NCI-H524 treated with DMSO at 0.1 percent for 48 hours (cell line): ENCODE data around the gene OVCH2.
"Not testable (repeated sequence)": the region's sequence is repeated elsewhere in the genome, so short reads cannot be mapped to it uniquely, and the experiment has no call there.

ENCODE experiments used
- DNase-seq: peaks from one replicate; lab custom pipeline; 2025; lab: John Stamatoyannopoulos, UW

The OVCH2 gene

GRCh38 chr11:7671347-7672215, 34.7 kb downstream of the OVCH2 start:
- DNase-seq: no peak

DNA sequence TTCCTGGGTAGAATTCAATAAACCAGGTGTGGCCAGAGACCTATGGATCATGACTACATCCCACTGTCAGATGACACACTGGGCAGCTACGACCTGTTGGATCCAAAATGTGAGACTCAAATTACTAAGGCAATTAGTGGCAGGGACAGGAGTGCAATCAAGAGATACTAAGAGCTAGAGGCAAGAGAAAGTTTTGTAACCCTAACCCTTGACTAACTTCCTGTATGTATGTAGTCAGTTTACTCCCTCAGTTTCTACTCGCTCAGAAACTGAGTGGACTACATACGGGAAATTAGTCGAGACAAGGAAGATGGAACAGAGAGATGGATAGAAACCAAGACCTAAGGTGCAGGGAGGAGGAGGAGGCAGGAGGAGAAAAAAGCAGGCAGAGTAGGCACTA, 35.6 kb downstream of the OVCH2 start:
- DNase-seq: no peak

GRCh38 chr11:7668911-7669310, 37.4 kb downstream of the OVCH2 start:
- DNase-seq: no peak

GRCh38 chr11:7668464-7668863, 37.8 kb downstream of the OVCH2 start:
- no peak for DNase-seq

DNA sequence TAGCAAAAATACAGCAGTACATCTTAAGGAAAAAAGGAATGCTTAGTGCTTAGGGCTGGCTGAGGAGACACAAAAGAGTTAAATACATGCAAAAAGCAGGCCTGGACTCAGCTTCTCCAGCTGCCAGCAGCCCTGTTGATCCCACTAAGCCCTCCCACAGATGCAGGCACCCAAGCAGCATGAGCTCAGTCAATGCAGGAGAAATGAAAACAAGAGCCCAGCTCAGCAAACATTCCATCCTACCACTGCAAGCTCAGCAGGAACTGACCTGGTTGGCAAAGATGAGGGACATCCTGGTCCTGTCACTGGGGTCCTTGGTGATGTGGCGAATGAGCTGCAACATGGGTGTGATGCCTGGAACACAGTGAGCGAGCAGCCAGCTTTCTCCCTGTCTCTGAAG, 38.8 kb downstream of the OVCH2 start:
- no peak for DNase-seq

DNA sequence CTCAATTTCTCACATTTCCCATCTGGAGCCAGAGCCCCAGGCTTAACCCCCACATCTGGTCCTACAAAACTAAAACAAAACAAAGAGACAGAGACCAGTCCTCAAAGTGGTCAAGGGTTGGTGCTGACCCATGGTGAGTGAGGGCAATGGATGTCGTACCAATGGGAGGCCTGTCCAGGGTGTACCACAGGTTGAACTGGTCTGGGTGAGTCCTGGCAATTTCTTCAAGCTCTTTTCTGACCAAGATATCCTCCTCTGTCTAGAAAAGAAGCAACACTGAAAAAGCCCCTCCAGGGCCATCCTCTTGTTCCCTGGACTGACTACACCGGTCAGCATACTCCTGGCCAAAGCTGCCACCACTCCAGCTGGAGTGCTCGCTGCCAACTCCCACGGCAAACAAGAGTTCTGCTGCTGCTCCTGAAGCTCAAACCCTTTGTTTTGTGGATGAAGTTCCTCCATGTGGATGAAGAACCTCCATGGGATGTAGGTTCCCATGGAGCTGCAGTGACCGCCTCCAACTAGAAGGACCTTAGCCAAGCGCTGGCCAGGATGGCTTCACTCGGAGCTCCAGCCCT, 39.9 kb downstream of the OVCH2 start:
- no peak for DNase-seq

- no peak for DNase-seq
These were observed 40.6 kb downstream of the OVCH2 start for GRCh38 chr11:7665473-7666291.

DNA sequence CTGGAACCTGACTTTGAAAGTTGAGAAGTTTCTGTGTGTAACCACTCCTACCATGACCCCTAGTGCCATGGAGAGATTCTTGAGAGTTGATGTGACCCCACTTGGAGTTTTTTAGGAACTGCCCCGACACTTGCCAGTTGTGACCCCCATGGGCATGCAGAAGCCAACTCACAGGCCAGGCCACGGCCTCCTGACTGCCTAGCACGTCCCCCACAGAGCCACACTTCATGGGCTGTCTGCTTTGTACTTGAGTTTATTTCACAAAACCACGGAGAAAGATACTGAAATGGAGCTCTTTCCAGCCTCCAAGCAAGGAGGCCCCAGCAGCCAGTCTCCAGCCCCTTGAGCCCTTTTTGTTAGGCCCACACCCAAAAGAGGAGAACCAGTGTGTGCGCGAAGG, 41.4 kb downstream of the OVCH2 start:
- no peak for DNase-seq

DNA sequence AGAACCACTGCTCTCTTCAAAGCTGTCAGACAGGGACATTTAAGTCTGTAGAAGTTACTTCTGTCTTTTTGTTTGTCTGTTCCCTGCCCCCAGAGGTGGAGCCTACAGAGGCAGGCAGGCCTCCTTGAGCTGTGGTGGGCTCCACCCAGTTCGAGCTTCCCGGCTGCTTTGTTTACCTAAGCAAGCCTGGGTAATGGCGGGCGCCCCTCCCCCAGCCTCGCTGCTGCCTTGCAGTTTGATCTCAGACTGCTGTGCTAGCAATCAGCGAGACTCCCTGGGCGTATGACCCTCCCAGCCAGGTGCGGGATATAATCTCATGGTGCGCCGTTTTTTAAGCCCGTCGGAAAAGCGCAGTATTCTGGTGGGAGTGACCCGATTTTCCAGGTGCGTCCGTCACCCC, 42.7 kb downstream of the OVCH2 start:
- DNase-seq: not testable (repeated sequence)

DNA sequence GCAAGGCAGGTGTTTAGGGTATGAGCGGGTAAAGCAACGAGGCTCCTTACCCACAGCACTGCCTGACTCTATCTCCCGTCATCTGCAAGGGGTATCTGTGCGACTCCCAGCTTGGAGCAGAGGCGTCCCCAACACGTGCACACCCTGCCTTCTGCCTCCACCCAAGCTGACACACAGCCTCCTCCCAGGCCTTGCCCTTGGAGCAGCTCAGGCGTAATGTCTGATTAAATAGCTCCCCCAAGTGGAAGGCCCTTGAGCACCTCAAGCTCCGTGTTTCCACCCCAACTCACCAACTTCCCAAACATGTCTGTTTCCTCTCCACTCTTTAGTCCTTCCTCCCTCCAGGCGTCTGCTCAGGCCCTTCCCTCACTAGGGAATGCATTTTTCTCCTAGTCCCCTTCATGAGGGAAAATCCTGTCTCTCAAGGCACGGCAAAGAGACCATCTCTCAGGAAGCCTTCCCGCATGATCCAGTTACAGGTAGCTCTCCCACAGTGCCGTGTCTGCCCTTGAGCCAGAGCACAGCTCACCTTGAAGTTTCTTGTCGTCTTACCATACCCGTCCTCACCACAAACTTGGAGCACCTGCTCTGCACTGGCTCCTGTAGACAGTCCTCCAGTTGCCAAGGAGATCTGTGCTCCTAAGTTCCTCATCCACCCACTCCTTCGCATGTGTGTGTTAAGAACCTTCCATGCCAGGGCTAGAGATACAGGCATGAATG, 48.8 kb downstream of the OVCH2 start:
- DNase-seq: no peak

DNA sequence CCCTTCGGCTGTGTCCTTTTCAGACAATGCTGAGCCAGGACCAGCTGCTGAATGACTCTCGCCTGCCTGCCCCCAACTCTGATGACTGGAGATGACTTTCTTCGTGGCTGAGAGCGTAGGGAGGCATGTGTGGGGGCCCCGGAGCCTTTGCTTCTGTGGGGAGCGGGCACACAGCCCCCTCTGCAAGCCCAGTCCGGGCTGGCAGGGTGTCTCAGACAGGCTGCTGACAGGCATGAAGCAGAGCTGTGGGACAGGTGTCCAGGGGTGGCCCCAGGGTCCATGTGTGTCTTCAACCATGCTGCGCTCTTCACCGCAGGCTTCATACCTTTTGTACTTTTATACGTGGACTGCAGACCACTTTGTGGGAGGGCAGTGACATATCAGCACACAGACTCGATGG, 49.6 kb downstream of the OVCH2 start:
- DNase-seq: no peak

DNA sequence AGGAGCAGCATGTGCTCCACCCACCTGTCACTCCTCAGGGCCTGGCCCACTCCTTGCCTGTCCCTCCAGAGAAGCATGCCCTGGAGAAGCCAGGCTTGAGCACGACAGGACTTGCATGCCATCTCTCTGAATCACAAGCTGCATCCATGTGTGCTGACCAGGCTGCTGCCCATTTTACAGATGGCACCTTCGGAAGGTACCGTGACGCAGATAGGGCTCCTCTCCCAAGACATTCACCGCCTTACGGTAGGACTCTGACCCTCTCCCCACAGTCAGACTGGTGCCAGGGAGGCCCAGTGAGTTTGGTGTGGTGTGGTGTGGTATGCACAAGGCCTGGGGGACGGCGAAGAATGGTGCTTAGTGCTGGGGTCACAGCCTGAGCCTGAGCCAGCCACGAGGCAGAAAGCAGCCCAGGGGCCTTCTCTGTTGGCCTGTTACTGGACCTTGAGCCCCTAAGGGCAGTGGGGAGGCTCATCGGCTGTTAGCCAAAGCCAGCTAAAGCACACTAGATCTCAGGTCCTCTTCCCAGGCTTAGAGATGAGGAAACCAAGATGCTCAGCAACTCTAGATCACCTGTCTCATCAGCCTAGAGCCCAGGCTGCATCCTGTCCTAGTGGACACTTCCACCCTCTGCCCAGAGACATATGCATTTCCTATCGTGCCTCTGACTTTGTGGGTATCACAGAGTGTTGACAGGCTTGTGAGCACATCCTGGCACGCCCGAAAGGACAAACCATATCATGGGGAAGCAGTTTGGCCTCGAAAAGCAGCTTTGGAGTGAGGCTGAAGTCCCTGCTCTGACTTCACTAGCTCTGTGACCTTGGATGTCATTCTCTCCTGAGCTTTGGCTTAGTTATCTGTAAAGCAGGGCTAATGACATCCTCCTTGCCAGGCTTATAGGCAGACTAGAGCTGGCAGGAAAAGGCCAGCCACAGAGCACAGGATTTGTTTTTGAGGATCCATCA, 50.7 kb downstream of the OVCH2 start:
- DNase-seq: no peak

DNA sequence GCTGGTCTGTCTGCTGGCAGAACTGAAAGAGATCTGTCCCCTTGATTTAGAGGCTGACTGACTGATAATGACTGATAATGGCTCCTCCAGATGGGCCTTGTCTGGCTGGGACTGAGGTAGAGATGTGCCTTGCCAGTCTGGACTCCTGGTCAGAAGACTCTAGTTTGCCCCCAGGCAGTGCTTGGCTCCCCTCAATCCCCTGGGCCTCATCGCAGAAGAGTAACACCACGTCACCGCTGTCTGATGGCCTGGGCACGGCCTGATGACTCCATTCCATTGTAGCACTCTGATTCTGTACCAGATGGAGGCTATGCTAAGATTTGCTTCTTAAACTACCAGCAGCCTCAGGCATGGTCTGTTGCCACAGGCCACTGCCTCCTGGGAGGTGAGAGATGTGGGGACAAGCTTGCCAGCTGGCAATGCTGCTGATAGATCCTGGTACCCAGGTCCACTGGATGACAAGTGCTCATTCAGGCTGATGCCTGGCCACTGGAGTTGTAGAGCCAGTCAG, 52.0 kb downstream of the OVCH2 start:
- DNase-seq: no peak

DNA sequence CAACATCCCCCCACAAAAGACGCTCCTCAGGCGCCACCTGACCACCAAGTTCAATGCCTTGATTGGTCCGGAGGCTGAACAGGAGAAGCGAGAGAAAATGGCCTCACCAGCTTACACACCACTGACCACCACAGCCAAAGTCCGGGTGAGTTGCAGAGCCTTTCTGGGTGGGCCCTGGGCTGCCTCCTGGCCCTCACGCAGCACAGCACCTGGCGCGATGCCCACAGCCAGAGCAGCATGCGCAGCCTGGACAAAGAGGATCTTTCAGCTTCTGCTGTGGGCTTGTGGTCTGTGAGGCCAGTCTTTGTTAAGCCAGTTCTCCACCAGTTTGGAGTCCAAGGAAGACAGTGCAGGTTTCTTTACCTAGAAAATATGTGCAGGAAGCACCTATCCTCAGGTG, 54.6 kb downstream of the OVCH2 start:
- DNase-seq: no peak

DNA sequence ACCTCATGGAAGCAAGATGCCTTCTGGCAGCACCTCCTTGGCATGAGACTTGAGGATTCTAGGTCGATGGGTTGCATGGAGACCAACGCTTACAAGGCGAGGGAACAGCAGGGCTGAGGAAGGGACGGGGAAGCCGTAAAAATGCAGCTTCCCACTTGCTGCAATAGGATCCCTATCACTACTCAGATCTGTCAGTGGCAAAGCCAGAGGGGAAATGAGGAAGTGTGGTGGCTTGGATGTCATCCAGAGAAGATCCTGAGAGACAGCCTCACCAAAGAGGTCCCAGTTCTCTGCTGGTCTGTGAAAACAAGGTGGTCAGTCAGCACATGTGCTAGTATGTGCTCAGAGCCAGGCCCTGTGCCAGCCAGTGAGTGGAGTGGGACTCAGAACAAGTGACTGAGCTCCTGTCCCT, 55.1 kb downstream of the OVCH2 start:
- DNase-seq: no peak

DNA sequence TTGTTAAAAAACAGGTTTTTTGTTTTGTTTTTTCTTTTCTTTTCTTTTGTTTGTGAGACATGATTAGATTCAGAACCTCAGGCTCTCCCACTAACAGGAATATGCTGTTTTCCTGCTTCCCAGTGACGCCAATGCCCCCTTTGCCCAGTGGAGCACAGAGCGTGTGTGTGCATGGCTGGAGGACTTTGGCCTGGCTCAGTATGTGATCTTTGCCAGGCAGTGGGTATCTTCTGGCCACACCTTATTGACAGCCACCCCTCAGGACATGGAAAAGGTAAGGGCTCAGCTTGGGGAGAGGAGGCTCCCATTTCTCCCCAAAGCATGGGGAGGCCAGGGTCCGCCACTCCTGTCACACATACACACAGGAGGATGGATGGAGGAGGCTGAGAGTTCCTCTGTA, 58.0 kb downstream of the OVCH2 start:
- DNase-seq: no peak

- no peak for DNase-seq
These were observed 59.4 kb downstream of the OVCH2 start for GRCh38 chr11:7646866-7647265.

GRCh38 chr11:7645206-7645605, 61.1 kb downstream of the OVCH2 start:
- DNase-seq: no peak

DNA sequence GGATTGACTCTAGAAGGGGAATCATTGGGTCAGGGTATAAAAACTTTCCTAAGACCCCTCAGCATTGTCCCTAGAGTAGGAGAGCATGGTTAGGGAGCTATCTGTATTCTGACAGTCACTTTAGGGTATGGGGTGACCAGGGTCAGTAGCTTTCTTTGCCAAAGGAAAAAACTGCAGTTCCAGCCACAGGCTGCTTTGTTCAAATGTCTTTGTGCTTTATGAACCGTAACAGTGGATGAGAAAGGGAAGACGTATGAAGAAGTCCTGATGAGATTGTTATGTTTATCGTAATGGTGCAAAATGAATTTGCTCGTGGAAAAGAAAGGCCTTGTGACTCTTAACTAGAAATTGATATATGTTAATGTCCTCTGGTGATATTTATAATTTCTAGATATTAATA, 63.0 kb downstream of the OVCH2 start:
- no peak for DNase-seq

GRCh38 chr11:7642747-7643146, 63.5 kb downstream of the OVCH2 start:
- DNase-seq: no peak

GRCh38 chr11:7640816-7641215, 65.5 kb downstream of the OVCH2 start:
- DNase-seq: no peak
